GM10266 (cell line): ENCODE results near the gene HES5.

ENCODE experiments used
- DNase-seq: peaks from one replicate; pipeline ENCODE4 v3.0.0; 2012; ENCODE audit errors: extremely low spot score
- TF ChIP-seq, protein P1 (sequence below): IDR thresholded peaks from 2 replicates; pipeline ENCODE4 v1.5.1; 2012; ENCODE audit warnings: mild to moderate bottlenecking, low read depth; ENCODE audit not compliant: control insufficient read depth, insufficient read depth; ENCODE audit errors: missing control alignments

The HES5 gene

GRCh38 chr1:2486558-2486957, 43.5 kb downstream of the HES5 start:
- TF ChIP-seq, protein P1, sequence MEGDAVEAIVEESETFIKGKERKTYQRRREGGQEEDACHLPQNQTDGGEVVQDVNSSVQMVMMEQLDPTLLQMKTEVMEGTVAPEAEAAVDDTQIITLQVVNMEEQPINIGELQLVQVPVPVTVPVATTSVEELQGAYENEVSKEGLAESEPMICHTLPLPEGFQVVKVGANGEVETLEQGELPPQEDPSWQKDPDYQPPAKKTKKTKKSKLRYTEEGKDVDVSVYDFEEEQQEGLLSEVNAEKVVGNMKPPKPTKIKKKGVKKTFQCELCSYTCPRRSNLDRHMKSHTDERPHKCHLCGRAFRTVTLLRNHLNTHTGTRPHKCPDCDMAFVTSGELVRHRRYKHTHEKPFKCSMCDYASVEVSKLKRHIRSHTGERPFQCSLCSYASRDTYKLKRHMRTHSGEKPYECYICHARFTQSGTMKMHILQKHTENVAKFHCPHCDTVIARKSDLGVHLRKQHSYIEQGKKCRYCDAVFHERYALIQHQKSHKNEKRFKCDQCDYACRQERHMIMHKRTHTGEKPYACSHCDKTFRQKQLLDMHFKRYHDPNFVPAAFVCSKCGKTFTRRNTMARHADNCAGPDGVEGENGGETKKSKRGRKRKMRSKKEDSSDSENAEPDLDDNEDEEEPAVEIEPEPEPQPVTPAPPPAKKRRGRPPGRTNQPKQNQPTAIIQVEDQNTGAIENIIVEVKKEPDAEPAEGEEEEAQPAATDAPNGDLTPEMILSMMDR, result no peak
- no peak for DNase-seq

GRCh38 chr1:2486041-2486440, 44.0 kb downstream of the HES5 start:
- no peak for DNase-seq
- TF ChIP-seq, protein P1, result no peak

DNA sequence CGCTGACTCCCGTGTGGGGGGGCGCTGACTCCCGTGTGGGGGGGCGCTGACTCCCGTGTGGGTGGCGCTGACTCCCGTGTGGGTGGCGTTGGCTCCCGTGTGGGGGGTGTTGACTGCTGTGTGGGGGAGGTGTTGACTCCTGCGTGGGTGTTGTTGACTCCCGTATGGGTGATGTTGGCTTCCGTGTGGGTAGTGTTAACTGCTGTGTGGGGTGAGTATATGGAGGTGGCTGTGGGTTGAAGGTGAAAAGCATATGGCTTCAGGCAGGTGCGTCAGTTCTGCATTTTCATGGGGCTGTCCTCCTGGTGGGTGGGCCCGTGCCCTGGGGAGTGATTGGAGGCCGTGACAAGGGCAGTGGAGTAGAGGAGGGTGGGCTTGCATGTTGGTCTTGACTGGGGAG, 46.1 kb downstream of the HES5 start:
- TF ChIP-seq, protein P1, result no peak
- no peak for DNase-seq

- no peak for DNase-seq
- TF ChIP-seq, protein P1, result no peak
These were observed 47.0 kb downstream of the HES5 start for GRCh38 chr1:2483026-2483425.

GRCh38 chr1:2482588-2482987, 47.5 kb downstream of the HES5 start:
- TF ChIP-seq, protein P1, result no peak
- no peak for DNase-seq

GRCh38 chr1:2481885-2482284, 48.2 kb downstream of the HES5 start:
- DNase-seq, result no peak
- TF ChIP-seq, protein P1, result no peak

DNA sequence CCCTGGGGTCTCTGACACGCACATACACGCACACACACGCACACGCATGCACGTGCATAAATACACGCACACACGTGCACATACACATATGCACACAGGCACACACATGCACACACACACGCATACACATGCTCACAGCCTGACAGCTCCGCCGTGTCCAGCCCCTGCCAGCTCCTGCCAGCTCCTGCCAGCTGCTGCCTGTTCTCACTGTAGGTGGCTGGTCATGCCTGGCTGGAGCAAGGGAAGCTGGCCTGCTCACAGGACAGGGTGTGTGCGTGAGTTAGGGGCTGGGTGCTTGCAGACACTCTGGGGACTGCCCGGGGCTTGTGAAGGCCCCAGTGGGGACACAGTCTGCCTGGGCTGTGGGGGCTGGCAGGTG, 49.1 kb downstream of the HES5 start:
- TF ChIP-seq, protein P1, result no peak
- no peak for DNase-seq
